ENCODE results near the gene FKBP7.

The FKBP7 gene

GRCh38 chr2:178521304-178522150, 43.1 kb upstream of the FKBP7 start:
- no peak for DNase-seq (ENCODE audit: low read depth)
- no peak overlapping the region for H3K4me3 ChIP-seq (replicated peaks; ENCODE audit: low read depth, low read length)
- TF ChIP-seq, protein P1, sequence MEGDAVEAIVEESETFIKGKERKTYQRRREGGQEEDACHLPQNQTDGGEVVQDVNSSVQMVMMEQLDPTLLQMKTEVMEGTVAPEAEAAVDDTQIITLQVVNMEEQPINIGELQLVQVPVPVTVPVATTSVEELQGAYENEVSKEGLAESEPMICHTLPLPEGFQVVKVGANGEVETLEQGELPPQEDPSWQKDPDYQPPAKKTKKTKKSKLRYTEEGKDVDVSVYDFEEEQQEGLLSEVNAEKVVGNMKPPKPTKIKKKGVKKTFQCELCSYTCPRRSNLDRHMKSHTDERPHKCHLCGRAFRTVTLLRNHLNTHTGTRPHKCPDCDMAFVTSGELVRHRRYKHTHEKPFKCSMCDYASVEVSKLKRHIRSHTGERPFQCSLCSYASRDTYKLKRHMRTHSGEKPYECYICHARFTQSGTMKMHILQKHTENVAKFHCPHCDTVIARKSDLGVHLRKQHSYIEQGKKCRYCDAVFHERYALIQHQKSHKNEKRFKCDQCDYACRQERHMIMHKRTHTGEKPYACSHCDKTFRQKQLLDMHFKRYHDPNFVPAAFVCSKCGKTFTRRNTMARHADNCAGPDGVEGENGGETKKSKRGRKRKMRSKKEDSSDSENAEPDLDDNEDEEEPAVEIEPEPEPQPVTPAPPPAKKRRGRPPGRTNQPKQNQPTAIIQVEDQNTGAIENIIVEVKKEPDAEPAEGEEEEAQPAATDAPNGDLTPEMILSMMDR (IDR thresholded peaks at IDR 0.05; ENCODE audit: low read length, missing control alignments): no peak

GRCh38 chr2:178517496-178517895, 39.1 kb upstream of the FKBP7 start:
- no peak for DNase-seq (ENCODE audit: low read depth)
- H3K4me3 ChIP-seq (replicated peaks; ENCODE audit: low read depth, low read length): no peak overlapping the region
- TF ChIP-seq, protein P1 (IDR thresholded peaks at IDR 0.05; ENCODE audit: low read length, missing control alignments): no peak

DNA sequence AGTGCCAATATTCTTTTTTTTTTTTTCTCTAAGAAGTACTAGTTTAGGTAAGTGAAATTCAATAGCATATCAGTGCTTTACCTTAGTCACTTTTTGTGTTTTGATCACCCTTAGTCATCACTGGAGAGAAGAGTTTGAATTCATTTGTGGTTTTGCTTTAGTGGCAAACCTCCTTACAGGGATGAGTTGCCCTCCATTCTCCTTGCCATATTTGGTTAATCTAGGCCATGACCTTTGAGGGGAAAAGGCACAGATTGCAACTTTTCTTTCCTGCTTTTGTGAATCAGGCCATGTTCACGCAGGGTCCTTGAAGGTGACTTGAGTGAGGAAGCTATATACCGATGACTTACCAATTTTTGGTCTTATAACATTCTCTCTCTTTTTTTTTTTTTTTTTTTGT, 36.3 kb upstream of the FKBP7 start:
- no peak overlapping the region for H3K4me3 ChIP-seq (replicated peaks; ENCODE audit: low read depth, low read length)
- no peak for DNase-seq (ENCODE audit: low read depth)
- TF ChIP-seq, protein P1 (IDR thresholded peaks at IDR 0.05; ENCODE audit: low read length, missing control alignments): no peak

- DNase-seq (ENCODE audit: low read depth): no peak
- no peak overlapping the region for H3K4me3 ChIP-seq (replicated peaks; ENCODE audit: low read depth, low read length)
- TF ChIP-seq, protein P1 (IDR thresholded peaks at IDR 0.05; ENCODE audit: low read length, missing control alignments): no peak
Measured at GRCh38 chr2:178513876-178514275, 35.5 kb upstream of the FKBP7 start.

DNA sequence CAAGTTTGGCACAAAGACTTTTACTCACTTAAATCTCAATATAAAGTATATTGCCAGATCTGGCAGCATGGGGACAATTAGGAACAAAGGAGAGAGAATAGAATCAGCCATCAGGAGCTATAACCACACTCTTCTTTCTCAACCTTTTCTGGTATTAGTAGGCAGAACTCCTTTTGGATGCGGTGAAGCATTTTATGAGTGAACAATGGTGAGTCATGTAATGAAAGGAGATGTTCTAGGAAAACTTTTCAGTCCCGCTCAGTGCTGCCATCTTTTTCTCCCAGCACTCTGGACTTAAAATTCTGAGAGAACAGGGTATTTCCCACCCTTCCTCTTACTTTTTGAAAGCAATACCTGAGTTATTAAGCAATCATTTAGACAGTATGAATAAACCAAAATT, 34.1 kb upstream of the FKBP7 start:
- TF ChIP-seq, protein P1 (IDR thresholded peaks at IDR 0.05; ENCODE audit: low read length, missing control alignments): no peak
- no peak for DNase-seq (ENCODE audit: low read depth)
- H3K4me3 ChIP-seq (replicated peaks; ENCODE audit: low read depth, low read length): no peak overlapping the region

GRCh38 chr2:178510384-178510783, 32.0 kb upstream of the FKBP7 start:
- DNase-seq (ENCODE audit: low read depth): no peak
- TF ChIP-seq, protein P1 (IDR thresholded peaks at IDR 0.05; ENCODE audit: low read length, missing control alignments): no peak
- no peak overlapping the region for H3K4me3 ChIP-seq (replicated peaks; ENCODE audit: low read depth, low read length)

- no peak for DNase-seq (ENCODE audit: low read depth)
- TF ChIP-seq, protein P1 (IDR thresholded peaks at IDR 0.05; ENCODE audit: low read length, missing control alignments): no peak
- no peak overlapping the region for H3K4me3 ChIP-seq (replicated peaks; ENCODE audit: low read depth, low read length)
Measured at GRCh38 chr2:178508646-178509045, 30.2 kb upstream of the FKBP7 start.
